SKM-1 (cell line): ENCODE results near the gene MICU1.
"Not testable (repeated sequence)": the region's sequence is repeated elsewhere in the genome, so short reads cannot be mapped to it uniquely, and the experiment has no call there.

Source experiments
- DNase-seq: peaks from one replicate; lab custom pipeline; 2025; ENCODE audit not compliant: unreplicated experiment; lab: John Stamatoyannopoulos, UW

Gene MICU1

GRCh38 chr10:72331575-72332422 is 294.1 kb downstream of the MICU1 start:
- peak; percentile 34 for DNase-seq

- no peak for DNase-seq
Observed at GRCh38 chr10:72330069-72330426, 295.8 kb downstream of the MICU1 start.

- no peak for DNase-seq
Observed at GRCh38 chr10:72329290-72330068, 296.4 kb downstream of the MICU1 start.

GRCh38 chr10:72328829-72329204 is 297.1 kb downstream of the MICU1 start:
- DNase-seq, result no peak

- no peak for DNase-seq
Observed at GRCh38 chr10:72328045-72328828, 297.6 kb downstream of the MICU1 start.

GRCh38 chr10:72326665-72327603 is 298.9 kb downstream of the MICU1 start:
- not testable (repeated sequence) for DNase-seq

- not testable (repeated sequence) for DNase-seq
Observed at GRCh38 chr10:72325243-72326175, 300.4 kb downstream of the MICU1 start.

- peak; percentile 39 for DNase-seq
Observed at GRCh38 chr10:72323771-72324191, 302.1 kb downstream of the MICU1 start.

GRCh38 chr10:72323108-72323749 is 302.6 kb downstream of the MICU1 start:
- DNase-seq, result no peak

GRCh38 chr10:72322280-72323058 is 303.4 kb downstream of the MICU1 start:
- no peak for DNase-seq

GRCh38 chr10:72322030-72322279 is 303.9 kb downstream of the MICU1 start:
- no peak for DNase-seq

GRCh38 chr10:72321248-72322029 is 304.4 kb downstream of the MICU1 start:
- no peak for DNase-seq

- peak; percentile 94 for DNase-seq
Observed at GRCh38 chr10:72320676-72321247, 305.1 kb downstream of the MICU1 start.

- DNase-seq, result peak; percentile 80
Observed at GRCh38 chr10:72319416-72320254, 306.2 kb downstream of the MICU1 start.

- no peak for DNase-seq
Observed at GRCh38 chr10:72318418-72319262, 307.2 kb downstream of the MICU1 start.
